ENCODE measurements around the gene MKRN3.

Gene MKRN3

DNA sequence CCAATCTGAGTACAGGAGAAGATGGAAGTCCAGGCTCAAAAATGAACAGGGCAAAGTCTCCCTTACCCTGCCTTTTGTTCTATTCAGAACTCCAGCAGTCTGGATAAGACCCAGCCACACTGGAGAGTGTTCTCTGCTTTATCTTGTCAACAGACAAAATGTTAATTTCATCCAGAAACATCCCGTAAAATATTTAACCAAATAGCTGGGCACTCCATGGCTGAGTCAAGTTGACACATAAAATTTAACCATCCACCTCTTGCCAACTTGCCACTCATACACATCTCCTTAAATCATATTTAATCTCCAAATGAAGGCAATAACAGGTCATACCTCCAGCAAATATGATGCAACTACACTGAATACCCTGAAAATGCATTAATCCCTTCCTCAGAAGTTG, 33.6 kb downstream of the MKRN3 start:
- Histone ChIP-seq H3K9ac (ENCODE audit: insufficient read length, low read depth) (no peak overlapping the region), H3K27me3 (ENCODE audit: insufficient read depth, insufficient read length) (no peaks in the 10 kb centered on the region), H3K9me3 (ENCODE audit: insufficient read depth, low read length) (no peaks in the 10 kb centered on the region), H3K36me3 (ENCODE audit: insufficient read depth, insufficient read length, low read length) (no peaks in the 10 kb centered on the region), H3K4me3 (ENCODE audit: insufficient read length, low read depth) (no peak overlapping the region), H3K4me1 (ENCODE audit: insufficient read depth, insufficient read length) (no peaks in the 10 kb centered on the region)
- TF ChIP-seq SUZ12 (IDR thresholded peaks at IDR 0.05; ENCODE audit: extremely low read depth, insufficient read depth, insufficient read length) (no peak), ZNF274 (IDR thresholded peaks at IDR 0.05; ENCODE audit: low read depth, low read length) (no peak), YY1 (IDR thresholded peaks at IDR 0.05; ENCODE audit: insufficient read depth, insufficient read length) (no peak)
- no peak for DNase-seq (ENCODE audit: low read depth, low spot score)

DNA sequence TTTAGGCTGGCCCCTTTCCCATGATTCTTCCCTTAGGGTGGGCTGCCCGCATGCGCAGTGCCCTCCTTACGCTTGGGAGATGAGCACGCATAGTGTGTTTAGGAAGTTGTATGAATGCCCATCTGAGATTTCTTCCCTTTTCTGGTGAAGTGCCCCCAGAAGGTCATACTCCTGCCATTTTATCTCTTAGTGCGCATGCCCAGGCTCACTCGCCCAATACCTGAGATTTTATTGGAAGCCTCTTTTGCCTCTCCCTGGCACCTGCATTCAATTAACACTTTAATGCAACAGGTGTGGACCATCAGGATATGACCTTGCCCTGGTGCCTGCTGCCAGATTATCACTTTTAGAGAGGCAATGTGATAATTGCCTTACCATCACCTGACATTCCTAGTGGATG, 36.6 kb downstream of the MKRN3 start:
- Histone ChIP-seq H3K27me3 (ENCODE audit: insufficient read depth, insufficient read length) (no peaks in the 10 kb centered on the region), H3K36me3 (ENCODE audit: insufficient read depth, insufficient read length, low read length) (no peaks in the 10 kb centered on the region), H3K4me3 (ENCODE audit: insufficient read length, low read depth) (no peak overlapping the region), H3K9ac (ENCODE audit: insufficient read length, low read depth) (no peak overlapping the region), H3K9me3 (ENCODE audit: insufficient read depth, low read length) (no peaks in the 10 kb centered on the region), H3K4me1 (ENCODE audit: insufficient read depth, insufficient read length) (no peaks in the 10 kb centered on the region)
- TF ChIP-seq SUZ12 (IDR thresholded peaks at IDR 0.05; ENCODE audit: extremely low read depth, insufficient read depth, insufficient read length), result no peak
- no peak for TF ChIP-seq YY1 (IDR thresholded peaks at IDR 0.05; ENCODE audit: insufficient read depth, insufficient read length)
- TF ChIP-seq ZNF274 (IDR thresholded peaks at IDR 0.05; ENCODE audit: low read depth, low read length), result no peak
- no peak for DNase-seq (ENCODE audit: low read depth, low spot score)

DNA sequence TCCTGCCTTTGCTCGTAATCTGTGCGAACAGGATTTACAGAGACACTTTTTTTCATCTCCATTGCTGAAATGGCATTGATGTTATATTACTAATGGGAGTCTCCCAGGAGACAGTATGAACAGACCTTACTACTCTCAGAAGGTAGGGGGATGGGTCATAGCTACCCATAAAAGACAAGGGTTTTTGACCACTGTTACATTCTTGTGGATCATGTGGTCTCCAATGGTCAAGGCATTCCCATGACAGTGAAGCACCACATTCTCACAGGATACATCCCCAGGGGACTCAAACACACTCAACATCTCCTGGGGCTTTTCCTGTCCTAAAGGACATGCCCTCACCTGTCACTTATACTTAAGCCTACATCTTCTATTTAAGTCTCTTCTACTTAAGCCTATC, 40.8 kb downstream of the MKRN3 start:
- H3K36me3 ChIP-seq (ENCODE audit: insufficient read depth, insufficient read length, low read length), result no peaks in the 10 kb centered on the region
- H3K9me3 ChIP-seq (ENCODE audit: insufficient read depth, low read length), result no peaks in the 10 kb centered on the region
- no peaks in the 10 kb centered on the region for H3K4me1 ChIP-seq (ENCODE audit: insufficient read depth, insufficient read length)
- DNase-seq (ENCODE audit: low read depth, low spot score), result no peak
- no peaks in the 10 kb centered on the region for H3K27me3 ChIP-seq (ENCODE audit: insufficient read depth, insufficient read length)
- no peak overlapping the region for H3K4me3 ChIP-seq (ENCODE audit: insufficient read length, low read depth)
- H3K9ac ChIP-seq (ENCODE audit: insufficient read length, low read depth), result no peak overlapping the region
- TF ChIP-seq YY1 (IDR thresholded peaks at IDR 0.05; ENCODE audit: insufficient read depth, insufficient read length), result no peak
- TF ChIP-seq SUZ12 (IDR thresholded peaks at IDR 0.05; ENCODE audit: extremely low read depth, insufficient read depth, insufficient read length), result no peak
- TF ChIP-seq ZNF274 (IDR thresholded peaks at IDR 0.05; ENCODE audit: low read depth, low read length), result no peak

DNA sequence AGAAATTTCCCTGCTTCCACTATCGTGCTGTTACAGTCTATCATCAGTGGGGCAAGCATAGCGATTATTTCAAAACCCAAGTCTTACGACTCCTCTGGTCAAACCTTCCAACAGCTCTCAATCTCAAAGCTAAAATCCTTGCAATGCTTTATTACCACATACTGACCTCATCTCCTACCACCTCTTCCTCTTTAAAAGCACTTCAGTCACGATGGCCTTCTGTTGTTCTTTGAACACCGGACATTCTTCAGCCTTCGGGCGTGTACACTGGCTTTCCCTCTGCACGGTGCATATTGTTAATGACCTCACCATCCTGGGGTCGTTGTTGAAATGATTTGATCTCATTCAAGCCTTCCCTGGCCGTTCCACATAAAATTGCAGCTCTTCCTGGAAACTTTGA, 51.1 kb downstream of the MKRN3 start:
- no peaks in the 10 kb centered on the region for H3K9me3 ChIP-seq (ENCODE audit: insufficient read depth, low read length)
- TF ChIP-seq YY1 (IDR thresholded peaks at IDR 0.05; ENCODE audit: insufficient read depth, insufficient read length) (no peak), SUZ12 (IDR thresholded peaks at IDR 0.05; ENCODE audit: extremely low read depth, insufficient read depth, insufficient read length) (no peak), ZNF274 (IDR thresholded peaks at IDR 0.05; ENCODE audit: low read depth, low read length) (no peak)
- H3K4me3 ChIP-seq (ENCODE audit: insufficient read length, low read depth), result no peak overlapping the region
- peaks cover 31% of the 10 kb centered on the region for H3K27me3 ChIP-seq (ENCODE audit: insufficient read depth, insufficient read length)
- no peaks in the 10 kb centered on the region for H3K36me3 ChIP-seq (ENCODE audit: insufficient read depth, insufficient read length, low read length)
- H3K9ac ChIP-seq (ENCODE audit: insufficient read length, low read depth), result no peak overlapping the region
- DNase-seq (ENCODE audit: low read depth, low spot score), result no peak
- no peaks in the 10 kb centered on the region for H3K4me1 ChIP-seq (ENCODE audit: insufficient read depth, insufficient read length)
